Mesothelial cell of epicardium (in vitro differentiated cells): ENCODE results near the gene CDKN2D. TPM values are rescaled to one million over a fixed set of nuclear protein-coding genes. Genes with fewer than 3 reads are reported as not detected.

ENCODE experiments used
- DNase-seq, 2 experiments: peaks; one replicate each; pipeline ENCODE4 v3.0.0; 2021; ENCODE audit warnings: low spot score in 2 of 2; ENCODE audit not compliant: unreplicated experiment in 2 of 2
- H3K27ac Mint-ChIP-seq: 2 replicates; pipeline ENCODE4 v1.8.0; 2021; ENCODE audit warnings: mixed read lengths
- H3K27me3 Mint-ChIP-seq: 2 replicates; pipeline ENCODE4 v1.8.0; 2021; ENCODE audit warnings: low read depth, mixed read lengths
- H3K36me3 Mint-ChIP-seq: 2 replicates; pipeline ENCODE4 v1.8.0; 2021; ENCODE audit warnings: mixed read lengths
- H3K4me1 Mint-ChIP-seq: 2 replicates; pipeline ENCODE4 v1.8.0; 2021; ENCODE audit warnings: mixed read lengths
- H3K4me3 Mint-ChIP-seq: 2 replicates; pipeline ENCODE4 v1.8.0; 2021; ENCODE audit warnings: mild to moderate bottlenecking, moderate library complexity, mixed read lengths
- H3K9me3 Mint-ChIP-seq: 2 replicates; pipeline ENCODE4 v1.8.0; 2021; ENCODE audit warnings: mixed read lengths
- CTCF ChIP-seq: fragments of 200-600 bp; sonication (generic); IDR thresholded peaks from one replicate; pipeline ENCODE4 v1.5.0; 2021; ENCODE audit warnings: antibody characterized with exemption; ENCODE audit not compliant: unreplicated experiment
- total RNA-seq: library from RNA; stranded (reverse); gene quantifications from 3 replicates; pipeline ENCODE4 v1.2.1, GENCODE V29; 2021

CDKN2D gene
- total RNA-seq, 1 donor from 2014 or later, result 3.1 TPM

GRCh38 chr19:10560154-10560553 is 8.6 kb downstream of the CDKN2D start:
- no peak overlapping the region for H3K4me3 Mint-ChIP-seq
- no peak for DNase-seq
- no peak for TF ChIP-seq CTCF
- H3K27me3 Mint-ChIP-seq, result no peaks in the 10 kb centered on the region
- peaks cover 7% of the 10 kb centered on the region for H3K4me1 Mint-ChIP-seq
- no peaks in the 10 kb centered on the region for H3K9me3 Mint-ChIP-seq
- peaks cover 10% of the 10 kb centered on the region for H3K36me3 Mint-ChIP-seq
- H3K27ac Mint-ChIP-seq, result no peak overlapping the region

GRCh38 chr19:10557603-10558197 is 11.1 kb downstream of the CDKN2D start:
- no peak overlapping the region for H3K27ac Mint-ChIP-seq
- no peak for DNase-seq
- no peak for TF ChIP-seq CTCF
- H3K27me3 Mint-ChIP-seq, result no peaks in the 10 kb centered on the region
- H3K4me1 Mint-ChIP-seq, result no peaks in the 10 kb centered on the region
- H3K36me3 Mint-ChIP-seq, result peaks cover 17% of the 10 kb centered on the region
- H3K9me3 Mint-ChIP-seq, result no peaks in the 10 kb centered on the region
- H3K4me3 Mint-ChIP-seq, result no peak overlapping the region

GRCh38 chr19:10555610-10555973 is 13.2 kb downstream of the CDKN2D start:
- Mint-ChIP-seq H3K9me3 (no peaks in the 10 kb centered on the region), H3K27me3 (no peaks in the 10 kb centered on the region), H3K4me1 (no peaks in the 10 kb centered on the region), H3K27ac (no peak overlapping the region), H3K4me3 (no peak overlapping the region), H3K36me3 (peaks cover 29% of the 10 kb centered on the region)
- TF ChIP-seq CTCF, result no peak
- no peak for DNase-seq

- TF ChIP-seq CTCF, result no peak
- Mint-ChIP-seq H3K36me3 (peaks cover 33% of the 10 kb centered on the region), H3K9me3 (no peaks in the 10 kb centered on the region), H3K4me1 (no peaks in the 10 kb centered on the region), H3K4me3 (no peak overlapping the region), H3K27ac (no peak overlapping the region), H3K27me3 (no peaks in the 10 kb centered on the region)
- no peak for DNase-seq
Observed at GRCh38 chr19:10554760-10555609, 13.8 kb downstream of the CDKN2D start.

GRCh38 chr19:10553943-10554381 is 14.8 kb downstream of the CDKN2D start:
- Mint-ChIP-seq H3K27ac (no peak overlapping the region), H3K27me3 (no peaks in the 10 kb centered on the region), H3K36me3 (peaks cover 30% of the 10 kb centered on the region), H3K4me3 (no peak overlapping the region), H3K4me1 (no peaks in the 10 kb centered on the region), H3K9me3 (no peaks in the 10 kb centered on the region)
- no peak for TF ChIP-seq CTCF
- DNase-seq, result no peak
